Midbrain (tissue), 1 donor: ENCODE measurements around the gene BLOC1S1.

Source experiments
- DNase-seq: peaks from one replicate; lab custom pipeline; 2025; lab: John Stamatoyannopoulos, UW

BLOC1S1 gene

DNA sequence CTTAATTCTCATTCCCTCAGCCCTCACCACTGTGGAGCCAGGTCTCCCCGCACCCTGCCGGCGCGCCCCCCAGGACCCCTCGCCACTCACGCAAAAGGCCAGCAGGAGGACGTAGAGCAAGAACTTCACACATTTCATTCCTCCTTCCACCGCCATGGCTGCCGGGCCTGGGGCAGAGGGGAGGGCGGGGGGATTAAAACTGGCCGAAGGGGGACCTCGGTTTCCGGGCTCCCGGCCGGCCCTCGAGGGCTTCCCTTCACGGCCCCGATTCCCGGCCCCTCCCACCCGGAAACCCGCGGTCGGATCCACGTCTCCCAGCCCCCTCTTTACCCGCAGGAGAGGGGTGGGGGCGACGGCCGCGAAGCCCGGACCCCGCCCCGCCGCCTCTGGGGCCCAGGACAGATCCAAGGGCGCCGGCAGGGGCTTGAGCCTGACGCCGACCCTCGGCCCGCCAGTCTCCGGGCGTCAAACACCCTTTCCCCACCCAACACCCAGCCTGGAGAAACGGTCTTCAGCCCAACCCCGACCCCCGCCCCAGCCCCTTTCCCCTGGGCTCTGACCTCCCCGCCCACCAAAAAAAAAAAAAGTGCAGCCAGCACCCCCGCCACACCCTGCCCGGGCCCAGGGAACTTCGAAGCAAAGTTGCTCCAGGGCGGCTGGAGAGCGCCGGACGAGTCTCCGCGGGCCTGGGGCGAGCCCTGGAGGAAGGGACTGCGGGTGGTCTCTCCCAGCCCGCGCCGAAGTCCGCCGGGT is 12.5 kb downstream of the BLOC1S1 start:
- DNase-seq = peak; percentile 75

- peak; percentile 90 for DNase-seq
Measured at GRCh38 chr12:55728939-55729818, 13.3 kb downstream of the BLOC1S1 start, which contains the start of gene CD63. CD63 (minus strand) TSS chr12:55729009; CDS start chr12:55728341, 668 bp downstream.

DNA sequence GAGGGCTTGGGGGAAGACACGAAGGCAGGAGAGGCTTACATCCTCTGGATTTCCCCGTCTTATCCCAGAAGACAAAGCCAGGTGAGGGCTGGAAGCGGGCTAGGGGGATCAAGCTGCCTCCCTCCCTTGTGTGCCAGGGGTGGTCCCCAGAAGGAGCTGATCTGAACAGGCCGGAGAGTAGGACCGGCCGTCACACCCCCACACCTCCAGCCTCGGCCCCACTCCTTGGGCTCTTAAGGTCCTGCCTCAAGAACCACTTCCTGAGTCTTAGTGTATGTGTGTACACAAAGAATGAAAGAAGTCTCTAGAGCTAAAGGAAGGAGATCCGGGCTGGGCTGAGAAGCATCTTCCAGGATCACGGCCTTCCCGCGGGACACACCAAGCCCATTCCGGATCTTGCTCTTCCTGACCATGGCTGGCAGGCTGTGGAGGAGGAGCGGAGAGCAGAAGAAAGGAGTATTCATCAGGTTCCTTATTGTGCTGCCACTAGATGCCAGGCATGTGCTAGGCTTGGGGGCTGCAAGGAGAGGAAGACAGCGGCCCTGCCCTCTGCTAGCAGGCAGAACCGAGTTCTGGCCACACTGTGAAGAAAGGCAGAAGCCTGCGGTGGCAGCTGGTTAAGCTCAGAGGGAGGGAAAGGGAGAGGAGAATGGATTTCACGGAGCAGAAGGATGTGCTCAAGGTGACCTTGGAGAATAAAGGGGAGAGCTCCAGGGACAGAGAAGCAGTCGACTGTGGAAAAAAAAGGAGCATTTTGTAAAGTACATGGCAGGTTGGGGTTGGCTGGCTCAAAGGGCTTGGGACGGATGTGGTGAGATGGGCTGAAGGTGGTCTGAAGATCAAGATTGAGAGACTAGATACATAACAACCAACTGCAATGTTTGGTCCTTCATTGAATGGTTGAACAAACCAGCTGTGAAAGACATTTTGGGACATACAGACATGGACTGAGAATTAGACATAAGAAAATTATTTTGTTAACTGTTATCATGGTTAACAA is 14.3 kb downstream of the BLOC1S1 start:
- DNase-seq = peak; percentile 63

DNA sequence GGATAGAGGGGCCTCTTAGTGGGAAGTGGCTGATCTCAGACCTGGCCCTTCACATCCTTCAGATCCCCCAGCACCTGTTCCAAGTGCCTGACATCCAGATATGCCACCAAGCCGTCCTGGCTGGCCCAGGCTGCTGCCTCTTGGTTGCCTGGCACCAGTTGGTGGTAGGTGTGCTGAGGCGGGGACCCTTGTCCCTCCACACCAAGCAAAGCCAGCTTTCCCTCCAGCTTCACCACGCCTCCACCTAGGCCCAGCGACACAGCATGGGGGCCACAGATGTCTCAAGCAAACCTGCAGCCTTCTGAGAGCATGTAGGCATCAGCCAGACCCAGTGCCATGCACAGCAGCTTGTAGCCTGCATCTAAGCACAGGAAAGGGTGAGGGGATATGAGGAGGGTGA is 16.4 kb downstream of the BLOC1S1 start:
- no peak for DNase-seq

- no peak for DNase-seq
Measured at GRCh38 chr12:55733021-55733555, 17.2 kb downstream of the BLOC1S1 start.

- DNase-seq = no peak
Measured at GRCh38 chr12:55733858-55734257, 18.0 kb downstream of the BLOC1S1 start.

DNA sequence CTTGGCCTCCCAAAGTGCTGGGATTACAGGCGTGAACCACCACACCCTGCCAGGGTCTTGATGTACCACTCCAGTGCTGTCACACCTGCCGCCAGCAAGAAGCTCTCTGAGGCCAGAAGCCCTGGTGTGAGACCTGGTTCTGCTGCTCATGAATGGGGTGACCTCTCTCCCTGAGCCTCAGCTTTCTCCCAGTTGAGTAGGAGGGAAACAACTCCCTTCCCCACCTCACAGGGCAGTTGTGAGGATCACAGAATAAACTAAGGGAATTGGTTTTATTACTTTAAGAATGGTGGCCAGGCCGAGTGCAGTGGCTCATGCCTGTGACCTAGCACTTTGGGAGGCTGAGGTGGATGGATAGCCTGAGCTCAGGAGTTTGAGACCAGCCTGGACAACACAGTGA is 18.7 kb downstream of the BLOC1S1 start:
- DNase-seq = no peak

- no peak for DNase-seq
Measured at GRCh38 chr12:55736076-55736475, 20.2 kb downstream of the BLOC1S1 start.

- DNase-seq = peak; percentile 76
Measured at GRCh38 chr12:55736780-55737580, 21.1 kb downstream of the BLOC1S1 start.

DNA sequence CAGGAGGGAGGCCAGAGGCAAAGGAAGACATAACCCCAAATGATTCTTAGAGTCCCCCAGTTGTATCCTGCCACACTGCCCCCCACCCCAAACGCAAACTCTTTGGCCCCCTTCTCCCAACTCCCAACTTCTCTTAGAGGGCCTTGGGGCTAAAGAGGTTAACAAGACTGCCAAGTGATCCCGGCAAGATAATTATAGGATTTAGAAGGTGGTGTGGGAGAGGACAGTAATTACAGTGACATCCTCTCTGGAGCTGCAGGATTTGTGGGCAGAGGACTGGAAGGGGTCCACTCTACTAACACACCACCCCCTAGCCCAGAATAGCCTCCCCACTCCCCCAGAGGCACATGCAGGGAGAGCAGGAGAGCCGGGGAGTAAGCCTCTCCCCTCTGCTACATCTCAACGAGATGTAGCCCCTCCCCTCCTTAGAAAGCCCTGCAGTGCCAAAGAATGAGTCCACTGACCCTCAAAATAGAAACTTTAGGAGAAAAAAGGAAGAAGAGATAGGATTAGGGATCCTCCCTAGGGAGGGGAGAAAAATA is 21.8 kb downstream of the BLOC1S1 start:
- no peak for DNase-seq

DNA sequence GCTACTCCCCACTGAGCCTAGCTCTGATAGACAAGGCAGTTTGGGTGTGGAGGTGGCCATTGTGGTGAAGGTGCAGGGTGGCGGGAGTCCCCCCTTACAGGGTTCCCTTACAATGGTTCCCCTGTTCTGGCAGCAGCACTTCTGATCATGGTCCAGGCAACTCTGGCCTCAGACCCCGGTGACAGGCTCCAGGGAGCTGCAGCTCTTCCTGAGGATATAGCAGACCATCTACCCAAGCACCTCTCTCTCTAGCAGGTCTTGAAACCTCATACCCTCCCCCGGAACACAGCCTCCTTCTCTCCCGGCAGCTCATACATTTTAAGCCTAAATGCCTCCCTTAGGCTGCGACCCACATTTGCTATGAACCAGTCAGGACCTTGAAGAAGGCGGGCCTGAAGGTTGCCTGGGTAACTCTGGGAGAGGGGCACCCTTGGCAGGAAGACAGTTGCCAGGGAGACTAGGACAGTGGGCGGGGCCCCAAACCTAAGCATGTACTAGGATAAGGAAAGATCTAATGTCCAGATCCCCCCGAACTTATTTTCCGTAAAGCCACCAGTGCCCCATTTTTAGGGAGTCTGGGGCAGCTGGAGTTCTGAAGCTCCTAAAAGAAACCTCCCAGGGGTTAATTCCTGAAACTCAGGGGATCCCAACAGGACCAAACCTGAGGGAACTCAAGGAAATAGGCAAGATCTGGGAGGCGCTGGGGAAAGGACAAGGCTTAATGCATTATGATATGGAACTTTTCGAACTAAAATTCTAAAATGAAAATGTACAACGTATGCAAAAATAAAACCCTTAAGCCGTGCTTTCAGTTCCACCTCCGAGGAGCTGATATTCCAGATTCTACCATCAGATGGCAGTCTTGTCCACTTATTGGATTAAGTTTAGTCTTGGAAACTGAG is 22.5 kb downstream of the BLOC1S1 start:
- peak; percentile 91 for DNase-seq

DNA sequence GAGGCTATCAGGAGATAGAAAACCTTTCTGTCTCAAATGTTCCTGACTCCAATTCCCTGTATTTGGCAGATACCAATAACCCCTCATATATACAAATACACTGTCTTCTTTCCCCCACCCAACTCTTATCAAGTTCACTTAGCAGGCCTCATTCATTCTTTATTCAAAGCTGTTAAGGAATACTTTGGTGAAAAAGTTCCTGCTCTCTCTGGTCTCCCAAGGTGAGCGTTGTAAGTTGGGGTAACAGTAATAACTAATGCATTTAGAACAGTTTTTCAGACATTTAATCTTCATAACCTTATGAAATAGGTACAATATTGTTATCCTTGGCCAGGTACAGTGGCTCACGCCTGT is 23.2 kb downstream of the BLOC1S1 start:
- DNase-seq = no peak

- DNase-seq = no peak
Measured at GRCh38 chr12:55741931-55742680, 26.3 kb downstream of the BLOC1S1 start.

GRCh38 chr12:55742719-55743405 is 27.0 kb downstream of the BLOC1S1 start, which contains the start of gene GDF11:
GDF11 (plus strand) TSS chr12:55743122; CDS start chr12:55743317, 195 bp downstream.
- peak; percentile 85 for DNase-seq

- no peak for DNase-seq
Measured at GRCh38 chr12:55743406-55744339, 27.8 kb downstream of the BLOC1S1 start.

DNA sequence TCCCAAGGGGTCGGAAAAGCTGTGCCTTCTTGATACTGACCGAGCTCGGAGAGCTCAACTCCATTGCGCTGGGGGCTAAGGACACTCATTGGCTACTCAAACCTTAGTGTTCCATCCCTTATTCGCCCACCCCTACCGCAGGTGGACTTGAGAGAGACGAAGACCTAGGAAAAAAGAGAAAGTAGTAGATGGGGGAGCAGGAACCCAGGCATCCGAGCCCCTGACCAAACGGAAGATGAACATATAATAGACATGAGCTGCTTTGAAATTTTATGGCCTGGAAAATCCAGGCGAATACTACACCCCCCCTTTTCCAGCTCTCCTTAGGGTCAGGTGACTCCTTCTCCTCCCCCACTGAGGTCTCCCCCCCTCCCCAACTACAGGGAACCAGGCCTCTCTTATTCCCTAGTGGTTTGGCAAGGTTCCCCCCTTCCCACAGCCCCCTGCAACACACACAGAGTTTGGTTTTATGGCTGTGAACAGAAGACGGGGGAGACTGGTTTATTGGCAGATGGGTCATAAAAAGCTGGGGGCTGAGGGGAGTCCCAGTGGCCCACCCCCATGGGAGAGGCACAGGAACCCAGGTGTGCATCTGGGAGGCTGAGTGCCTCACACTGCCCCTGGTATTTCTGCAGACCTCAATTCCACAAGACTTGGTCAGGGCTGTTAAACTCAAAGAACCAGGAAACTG is 28.6 kb downstream of the BLOC1S1 start:
- DNase-seq = no peak
